Upper lobe of left lung (tissue), 6 donors: Measurements from ENCODE around the gene SFXN2. TPM values are rescaled to one million over a fixed set of nuclear protein-coding genes. Genes with fewer than 3 reads are reported as not detected.
A peak's percentile ranks its signal among the peaks of the same experiment; 100 is the strongest.

Source experiments
- ATAC-seq, 2 donors: fragments of 200-7000 bp; cut with Tn5 transposase; one replicate each; pipeline ENCODE4 v1.9.1; 2022; ENCODE audit warnings: mild to moderate bottlenecking in 2 of 2, moderate library complexity in 2 of 2; ENCODE audit not compliant: low FRiP score in 2 of 2
- DNase-seq, 2 donors: peaks; one replicate each; pipeline ENCODE4 v3.0.0-alpha.2; 2019 to 2020
- H3K27ac ChIP-seq, 4 donors: fragments of 200-600 bp; sonication (generic); one replicate each; pipeline ENCODE4 v1.5.1; 2016 to 2019
- H3K27me3 ChIP-seq, 4 donors: fragments of 200-600 bp; sonication (generic); one replicate each; pipeline ENCODE4 v1.5.1; 2017 to 2019
- H3K36me3 ChIP-seq, 4 donors: fragments of 200-600 bp; sonication (generic); one replicate each; pipeline ENCODE4 v1.5.1; 2016 to 2019
- H3K4me1 ChIP-seq, 4 donors: fragments of 200-600 bp; sonication (generic); one replicate each; pipeline ENCODE4 v1.5.1; 2018 to 2019
- H3K4me3 ChIP-seq, 4 donors: fragments of 200-600 bp; sonication (generic); one replicate each; pipeline ENCODE4 v1.5.1; 2017 to 2019; ENCODE audit warnings: mild to moderate bottlenecking in 2 of 4, moderate library complexity in 1 of 4
- H3K9me3 ChIP-seq, 4 donors: fragments of 200-600 bp; sonication (generic); one replicate each; pipeline ENCODE4 v1.5.1; 2018 to 2019
- CTCF ChIP-seq, 6 experiments: fragments of 450-650 bp in 4 of 6; fragments of 200-600 bp in 2 of 6; sonication (generic) in 2 of 6; IDR thresholded peaks; one replicate each; pipeline ENCODE4 v1.5.1; 2016 to 2019; ENCODE audit warnings: antibody characterized with exemption in 6 of 6
- EP300 ChIP-seq, 4 donors: sonication (generic); formaldehyde crosslinking; IDR thresholded peaks; one replicate each; pipeline ENCODE4 v1.5.1; 2017; ENCODE audit warnings: antibody characterized with exemption in 4 of 4, control low read depth in 2 of 4
- POLR2A ChIP-seq, 4 donors: fragments of 450-650 bp; IDR thresholded peaks; one replicate each; pipeline ENCODE4 v1.5.1; 2016 to 2017; ENCODE audit warnings: antibody characterized with exemption in 4 of 4, mild to moderate bottlenecking in 2 of 4
- POLR2AphosphoS5 ChIP-seq, 2 donors: sonication (generic); formaldehyde crosslinking; IDR thresholded peaks; one replicate each; pipeline ENCODE4 v1.5.1; 2017; ENCODE audit warnings: antibody characterized with exemption in 2 of 2
- WGBS, 2 donors: methylation state at CpG; one replicate each; pipeline ENCODE4 v1.1.5; 2017 to 2018; 5-methylcytosine and 5-hydroxymethylcytosine counted together
- total RNA-seq, 6 donors: library from RNA; depleted of rRNA in 4 of 6; stranded (reverse); fragments of >200 nt in 4 of 6; gene quantifications; one replicate each; pipeline versions ENCODE4 v1.1.0 to v1.2.1, GENCODE V29; 2016 to 2021
- donor health status: DM: no; HTN: no; CAD: no; lungs with moderate emphysema.
- donor health status: DM: no; HTN: yes; CAD: no; lungs with severe emphysema.

The SFXN2 gene
- total RNA-seq, 6 donors from 2014 or later = 3.9 to 28.3 (median 8.0) TPM

- TF ChIP-seq CTCF (IDR thresholded peaks at IDR 0.05) (no peak), POLR2AphosphoS5 (IDR thresholded peaks at IDR 0.05) (no peak), EP300 (IDR thresholded peaks at IDR 0.05) (no peak), POLR2A (IDR thresholded peaks at IDR 0.05) (no peak)
- ATAC-seq (peak in 1 of 2 donors; percentile 69), DNase-seq (no peak)
- H3K4me1 ChIP-seq = peaks cover 28 to 45% (median 34%) of the 10 kb centered on the region in 4 donors
- no peaks in the 10 kb centered on the region for H3K27me3 ChIP-seq
- 86% methylated on average over 7 of the region's 7 CpGs for WGBS, 2 donors
- no peaks in the 10 kb centered on the region for H3K9me3 ChIP-seq
- H3K36me3 ChIP-seq = peaks cover 0 to 3% (median 0%) of the 10 kb centered on the region in 4 donors
- no peak overlapping the region for H3K4me3 ChIP-seq
- peak overlapping the region in 1 of 4 donors; percentile 1 for H3K27ac ChIP-seq
Measured at GRCh38 chr10:102763037-102763607, 48.7 kb downstream of the SFXN2 start.

GRCh38 chr10:102764470-102765161 lies 50.2 kb downstream of the SFXN2 start:
- Histone ChIP-seq H3K9me3 (no peaks in the 10 kb centered on the region), H3K4me3 (no peak overlapping the region), H3K27me3 (no peaks in the 10 kb centered on the region), H3K36me3 (peaks cover 0 to 3% (median 0%) of the 10 kb centered on the region in 4 donors), H3K27ac (peak overlapping the region in 3 of 4 donors; percentile 6 to 52 (median 14)), H3K4me1 (peaks cover 21 to 38% (median 25%) of the 10 kb centered on the region in 4 donors)
- no peak for TF ChIP-seq POLR2A (IDR thresholded peaks at IDR 0.05)
- no peak for TF ChIP-seq CTCF (IDR thresholded peaks at IDR 0.05)
- TF ChIP-seq POLR2AphosphoS5 (IDR thresholded peaks at IDR 0.05) = no peak
- no peak for TF ChIP-seq EP300 (IDR thresholded peaks at IDR 0.05)
- no peak for DNase-seq
- no peak for ATAC-seq
- WGBS, 2 donors = 51 to 56% methylated on average over 6 of the region's 6 CpGs

GRCh38 chr10:102765336-102765735 lies 50.9 kb downstream of the SFXN2 start:
- DNase-seq = no peak
- WGBS, 2 donors = 71 to 82% methylated on average over 7 of the region's 7 CpGs
- ATAC-seq = no peak
- H3K36me3 ChIP-seq = peaks cover 0 to 3% (median 0%) of the 10 kb centered on the region in 4 donors
- peak overlapping the region in 2 of 4 donors; percentile 6 to 14 for H3K27ac ChIP-seq
- TF ChIP-seq EP300 (IDR thresholded peaks at IDR 0.05) (no peak), POLR2A (IDR thresholded peaks at IDR 0.05) (no peak), POLR2AphosphoS5 (IDR thresholded peaks at IDR 0.05) (no peak), CTCF (IDR thresholded peaks at IDR 0.05) (no peak)
- H3K9me3 ChIP-seq = no peaks in the 10 kb centered on the region
- H3K4me3 ChIP-seq = no peak overlapping the region
- H3K27me3 ChIP-seq = no peaks in the 10 kb centered on the region
- peaks cover 24 to 40% (median 26%) of the 10 kb centered on the region in 4 donors for H3K4me1 ChIP-seq

GRCh38 chr10:102767428-102768160 lies 53.2 kb downstream of the SFXN2 start:
- H3K27ac ChIP-seq = no peak overlapping the region
- H3K4me3 ChIP-seq = no peak overlapping the region
- H3K9me3 ChIP-seq = no peaks in the 10 kb centered on the region
- DNase-seq (no peak), ATAC-seq (no peak)
- H3K36me3 ChIP-seq = peaks cover 0 to 3% (median 0%) of the 10 kb centered on the region in 4 donors
- H3K4me1 ChIP-seq = peaks cover 25 to 42% (median 28%) of the 10 kb centered on the region in 4 donors
- no peak for TF ChIP-seq EP300 (IDR thresholded peaks at IDR 0.05)
- TF ChIP-seq CTCF (IDR thresholded peaks at IDR 0.05) = no peak
- no peak for TF ChIP-seq POLR2AphosphoS5 (IDR thresholded peaks at IDR 0.05)
- no peak for TF ChIP-seq POLR2A (IDR thresholded peaks at IDR 0.05)
- WGBS, 2 donors = 86 to 88% methylated on average over 9 of the region's 9 CpGs
- no peaks in the 10 kb centered on the region for H3K27me3 ChIP-seq
